Prostate gland (tissue), 2 donors: ENCODE measurements around the gene TUG1. TPM values are rescaled to one million over a fixed set of nuclear protein-coding genes. Genes with fewer than 3 reads are reported as not detected.

Experiments used
- DNase-seq: peaks from one replicate; pipeline ENCODE4 v3.0.0-alpha.2; 2019; ENCODE audit warnings: low spot score
- H3K27ac ChIP-seq, 2 donors: fragments of 200-600 bp; sonication (generic); 2 replicates each; pipeline ENCODE4 v1.5.1; 2017 to 2019
- H3K27me3 ChIP-seq: fragments of 200-600 bp; sonication (generic); replicated peaks from 2 replicates; pipeline ENCODE4 v1.5.1; 2019; ENCODE audit not compliant: insufficient read depth
- H3K36me3 ChIP-seq, 2 donors: fragments of 200-600 bp; sonication (generic); 1 replicate in 1 of 2; 2 replicates in 1 of 2; pipeline versions ENCODE4 v1.5.1 to v1.8.1; 2017 to 2019
- H3K4me1 ChIP-seq: fragments of 200-600 bp; sonication (generic); replicated peaks from 2 replicates; pipeline ENCODE4 v1.5.1; 2019
- H3K4me3 ChIP-seq, 2 donors: fragments of 200-600 bp; sonication (generic); 2 replicates each; pipeline ENCODE4 v1.5.1; 2017 to 2019
- H3K9me3 ChIP-seq: fragments of 200-600 bp; sonication (generic); 2 replicates; pipeline ENCODE4 v1.5.1; 2017
- POLR2A ChIP-seq: fragments of 450-650 bp; IDR thresholded peaks from one replicate; pipeline ENCODE4 v1.6.1; 2016; ENCODE audit warnings: antibody characterized with exemption, mild to moderate bottlenecking
- POLR2AphosphoS5 ChIP-seq: sonication (generic); formaldehyde crosslinking; IDR thresholded peaks from one replicate; pipeline ENCODE4 v1.6.1; 2017; ENCODE audit warnings: antibody characterized with exemption
- WGBS: methylation state at CpG from one replicate; pipeline ENCODE4 v1.1.5; 2018; 5-methylcytosine and 5-hydroxymethylcytosine counted together
- intact Hi-C: fragments of 100-400 bp; cut with DNase I; formaldehyde crosslinking; loops from one replicate; pipeline ENCODE4 v1.14.2; 2022
- total RNA-seq, 2 donors: library from RNA; depleted of rRNA; stranded (reverse); fragments of >200 nt; gene quantifications; one replicate each; pipeline ENCODE4 v1.1.0, GENCODE V29; 2016
- TF ChIP-seq, protein P1 (sequence below), 4 experiments: fragments of 200-600 bp in 2 of 4; fragments of 450-650 bp in 2 of 4; sonication (generic) in 2 of 4; IDR thresholded peaks; 1 replicate in 3 of 4; 2 replicates in 1 of 4; pipeline ENCODE4 v1.5.1; 2016 to 2019; ENCODE audit warnings: antibody characterized with exemption in 4 of 4, mild to moderate bottlenecking in 2 of 4, moderate library complexity in 2 of 4

Gene TUG1
- total RNA-seq, 2 donors from 2014 or later: 58.7 to 113 TPM

DNA sequence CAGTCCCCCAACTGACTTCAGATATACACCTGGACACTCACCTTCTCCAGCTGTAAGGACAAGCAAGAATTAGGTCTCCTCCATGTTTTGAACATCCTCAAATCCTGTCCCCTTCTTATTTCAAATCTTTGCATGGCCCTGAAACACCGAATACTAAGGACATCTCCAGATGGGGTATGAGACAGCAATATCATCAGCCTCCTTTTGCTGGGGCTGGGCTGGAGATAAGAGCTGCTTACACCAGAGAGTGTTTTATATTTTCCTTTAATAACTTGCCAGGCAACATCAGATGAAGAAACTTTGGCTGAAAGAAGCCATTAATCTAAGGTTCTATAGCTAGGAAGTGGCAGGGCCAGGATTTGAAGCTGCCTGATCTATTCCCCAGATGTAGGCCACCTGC, 21.6 kb downstream of the TUG1 start:
- Histone ChIP-seq H3K4me1 (no peaks in the 10 kb centered on the region), H3K27ac (no peak overlapping the region), H3K9me3 (no peaks in the 10 kb centered on the region), H3K27me3 (no peaks in the 10 kb centered on the region), H3K36me3 (no peaks in the 10 kb centered on the region), H3K4me3 (no peak overlapping the region)
- intact Hi-C loops: no loop called here
- TF ChIP-seq, protein P1, sequence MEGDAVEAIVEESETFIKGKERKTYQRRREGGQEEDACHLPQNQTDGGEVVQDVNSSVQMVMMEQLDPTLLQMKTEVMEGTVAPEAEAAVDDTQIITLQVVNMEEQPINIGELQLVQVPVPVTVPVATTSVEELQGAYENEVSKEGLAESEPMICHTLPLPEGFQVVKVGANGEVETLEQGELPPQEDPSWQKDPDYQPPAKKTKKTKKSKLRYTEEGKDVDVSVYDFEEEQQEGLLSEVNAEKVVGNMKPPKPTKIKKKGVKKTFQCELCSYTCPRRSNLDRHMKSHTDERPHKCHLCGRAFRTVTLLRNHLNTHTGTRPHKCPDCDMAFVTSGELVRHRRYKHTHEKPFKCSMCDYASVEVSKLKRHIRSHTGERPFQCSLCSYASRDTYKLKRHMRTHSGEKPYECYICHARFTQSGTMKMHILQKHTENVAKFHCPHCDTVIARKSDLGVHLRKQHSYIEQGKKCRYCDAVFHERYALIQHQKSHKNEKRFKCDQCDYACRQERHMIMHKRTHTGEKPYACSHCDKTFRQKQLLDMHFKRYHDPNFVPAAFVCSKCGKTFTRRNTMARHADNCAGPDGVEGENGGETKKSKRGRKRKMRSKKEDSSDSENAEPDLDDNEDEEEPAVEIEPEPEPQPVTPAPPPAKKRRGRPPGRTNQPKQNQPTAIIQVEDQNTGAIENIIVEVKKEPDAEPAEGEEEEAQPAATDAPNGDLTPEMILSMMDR (IDR thresholded peaks at IDR 0.05): no peak
- TF ChIP-seq POLR2A: no peak
- no peak for TF ChIP-seq POLR2AphosphoS5
- DNase-seq: no peak
- 95% methylated on average over 1 of the region's 1 CpG for WGBS

DNA sequence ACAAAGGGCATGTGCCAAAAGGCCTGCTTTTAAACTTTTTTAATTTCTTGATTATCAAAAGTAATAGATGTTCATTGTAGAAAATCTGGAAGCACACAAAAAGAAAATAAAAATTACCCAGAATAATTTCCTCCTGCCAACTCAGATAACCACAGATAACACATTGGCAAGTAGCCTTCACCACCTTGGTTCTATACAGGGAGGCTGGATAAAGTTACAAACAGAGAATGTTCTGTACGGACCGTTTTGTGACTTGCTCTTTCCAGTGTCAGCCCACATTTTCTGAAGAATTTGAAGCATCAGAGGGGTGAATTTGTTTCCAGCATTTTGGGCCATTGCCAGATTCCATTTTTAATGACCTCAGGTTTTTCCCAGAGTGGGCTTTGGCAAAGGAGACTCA, 23.5 kb downstream of the TUG1 start:
- TF ChIP-seq POLR2AphosphoS5: no peak
- no peak for TF ChIP-seq POLR2A
- TF ChIP-seq, protein P1 (IDR thresholded peaks at IDR 0.05): no peak
- H3K27ac ChIP-seq: no peak overlapping the region
- H3K4me3 ChIP-seq: no peak overlapping the region
- no peak for DNase-seq
- WGBS: 9% methylated on average over 2 of the region's 2 CpGs
- H3K27me3 ChIP-seq: no peaks in the 10 kb centered on the region
- H3K4me1 ChIP-seq: no peaks in the 10 kb centered on the region
- intact Hi-C loops: no loop called here
- no peaks in the 10 kb centered on the region for H3K9me3 ChIP-seq
- no peaks in the 10 kb centered on the region for H3K36me3 ChIP-seq

DNA sequence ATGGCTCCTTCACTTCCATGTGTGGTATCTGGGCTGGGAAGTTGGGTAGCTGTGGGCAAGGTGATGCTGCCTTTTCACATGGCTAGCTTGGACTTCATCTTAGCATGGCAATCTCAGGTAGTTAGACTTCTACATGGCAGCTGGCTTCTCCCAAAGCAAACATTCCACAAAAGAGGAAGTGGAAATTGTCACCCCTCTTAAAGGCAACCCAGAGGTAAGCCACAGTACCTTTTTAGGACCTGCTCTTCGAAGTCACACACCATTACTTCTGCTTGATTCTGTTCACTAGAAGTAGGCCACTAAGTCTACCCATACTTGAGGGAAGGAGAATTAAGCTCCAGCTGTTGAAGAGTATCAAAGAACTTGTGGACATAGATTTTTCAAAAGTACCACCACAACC, 25.9 kb downstream of the TUG1 start:
- intact Hi-C loops: no loop called here
- no peak overlapping the region for H3K27ac ChIP-seq
- no peaks in the 10 kb centered on the region for H3K36me3 ChIP-seq
- H3K27me3 ChIP-seq: no peaks in the 10 kb centered on the region
- H3K4me1 ChIP-seq: no peaks in the 10 kb centered on the region
- no peak for DNase-seq
- no peak overlapping the region for H3K4me3 ChIP-seq
- TF ChIP-seq POLR2A (no peak), POLR2AphosphoS5 (no peak)
- TF ChIP-seq, protein P1 (IDR thresholded peaks at IDR 0.05): no peak
- no peaks in the 10 kb centered on the region for H3K9me3 ChIP-seq
- WGBS: 96% methylated on average over 1 of the region's 1 CpG

DNA sequence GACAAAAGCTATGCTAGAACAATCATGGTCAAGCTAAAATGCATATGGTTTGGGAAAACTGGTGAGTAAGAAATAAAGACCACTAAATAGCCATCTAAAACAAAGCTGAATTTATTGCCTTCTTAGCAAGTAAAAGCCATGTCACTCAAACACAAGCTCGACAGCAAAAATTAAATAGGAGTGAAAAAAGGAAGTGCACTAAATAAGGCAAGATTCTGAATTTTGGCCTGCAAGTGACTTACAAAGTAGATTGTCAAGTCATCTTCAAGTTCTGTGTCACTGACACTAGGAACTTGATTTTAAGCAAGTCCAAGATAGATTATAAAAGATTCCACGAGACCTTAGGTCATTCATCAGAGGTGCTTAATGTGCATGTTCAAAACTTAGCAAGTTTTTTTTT, 27.4 kb downstream of the TUG1 start:
- H3K27me3 ChIP-seq: no peaks in the 10 kb centered on the region
- H3K4me3 ChIP-seq: no peak overlapping the region
- H3K36me3 ChIP-seq: no peaks in the 10 kb centered on the region
- DNase-seq: no peak
- no peak overlapping the region for H3K27ac ChIP-seq
- 40% methylated on average over 2 of the region's 2 CpGs for WGBS
- H3K9me3 ChIP-seq: no peaks in the 10 kb centered on the region
- TF ChIP-seq, protein P1 (IDR thresholded peaks at IDR 0.05): no peak
- TF ChIP-seq POLR2A: no peak
- TF ChIP-seq POLR2AphosphoS5: no peak
- no peaks in the 10 kb centered on the region for H3K4me1 ChIP-seq
- intact Hi-C loops: no loop called here

DNA sequence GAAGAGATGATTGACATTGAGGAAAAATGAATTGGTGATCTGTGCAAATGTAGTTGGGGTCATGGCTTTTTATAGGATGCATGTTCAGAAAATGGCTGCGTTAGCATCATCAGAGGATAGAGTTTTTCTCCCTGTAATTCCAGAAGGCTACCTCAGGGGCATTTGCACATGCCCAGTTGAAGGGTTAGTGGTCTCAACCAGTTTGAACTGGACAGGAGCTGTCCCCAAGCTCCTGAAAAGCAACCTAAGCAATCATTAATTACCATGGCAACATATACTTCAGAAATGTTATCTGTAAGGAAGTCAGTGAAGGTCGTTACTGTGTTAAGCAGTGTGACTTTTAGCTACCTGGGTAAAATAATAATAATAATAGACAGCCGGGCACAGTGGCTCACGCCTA, 29.3 kb downstream of the TUG1 start:
- Histone ChIP-seq H3K36me3 (no peaks in the 10 kb centered on the region), H3K27ac (no peak overlapping the region), H3K27me3 (no peaks in the 10 kb centered on the region), H3K4me3 (no peak overlapping the region), H3K4me1 (no peaks in the 10 kb centered on the region), H3K9me3 (no peaks in the 10 kb centered on the region)
- DNase-seq: no peak
- 81% methylated on average over 4 of the region's 4 CpGs for WGBS
- TF ChIP-seq, protein P1 (IDR thresholded peaks at IDR 0.05): no peak
- no peak for TF ChIP-seq POLR2A
- no peak for TF ChIP-seq POLR2AphosphoS5
- intact Hi-C loops: no loop called here
